GM12878 (cell line): ENCODE measurements around the gene NAALADL2.

Experiments used
- CREB1 ChIP-seq: IDR thresholded peaks from 2 replicates; pipeline ENCODE4 v1.6.1; 2012; ENCODE audit warnings: low read depth, mild to moderate bottlenecking, inconsistent platforms
- EED ChIP-seq: sonication (generic); IDR thresholded peaks from 2 replicates; pipeline ENCODE4 v1.6.1; 2016; ENCODE audit warnings: antibody characterized with exemption, low read depth
- EP300 ChIP-seq, 2 experiments: fragments of 150-350 bp in 1 of 2; IDR thresholded peaks; 2 replicates each; pipeline ENCODE4 v1.6.1; 2011 to 2012; ENCODE audit warnings: low read depth in 2 of 2, low read length in 2 of 2, borderline replicate concordance in 1 of 2, improper control_type of control experiment in 1 of 2, inconsistent platforms in 1 of 2; ENCODE audit not compliant: control insufficient read depth in 1 of 2
- EZH2 ChIP-seq: IDR thresholded peaks from 2 replicates; pipeline ENCODE4 v1.6.1; 2012; ENCODE audit warnings: low read depth, mild to moderate bottlenecking, control low read depth, inconsistent platforms, low read length, borderline replicate concordance; ENCODE audit not compliant: control insufficient read depth
- GABPA ChIP-seq: IDR thresholded peaks from 2 replicates; pipeline ENCODE4 v1.6.1; 2014; ENCODE audit warnings: antibody characterized with exemption, low read depth, mild to moderate bottlenecking, inconsistent platforms
- NR2C2 ChIP-seq: IDR thresholded peaks from 2 replicates; pipeline ENCODE4 v1.6.1; 2011; ENCODE audit warnings: borderline replicate concordance, low read depth; ENCODE audit not compliant: control insufficient read depth, insufficient read length
- POLR2A ChIP-seq: IDR thresholded peaks from 2 replicates; pipeline ENCODE4 v1.6.1; 2011; ENCODE audit warnings: low read depth, mild to moderate bottlenecking, low read length
- TF ChIP-seq, protein P1 (sequence below), 3 experiments: IDR thresholded peaks in 2 of 3; conservative IDR thresholded peaks in 1 of 3; 2 replicates each; pipeline ENCODE4 v1.5.1; 2011; ENCODE audit warnings: low read depth in 3 of 3, low read length in 3 of 3, mild to moderate bottlenecking in 3 of 3, control low read depth in 2 of 3, moderate library complexity in 2 of 3, inconsistent platforms in 1 of 3, mixed read lengths in 1 of 3; ENCODE audit not compliant: control insufficient read depth in 2 of 3, insufficient read depth in 1 of 3; ENCODE audit errors: extremely low read depth in 1 of 3
- TF ChIP-seq, protein P2 (sequence below): fragments of 150-350 bp; IDR thresholded peaks from 2 replicates; pipeline ENCODE4 v1.6.1; 2016; ENCODE audit warnings: low read depth, low read length

DNA sequence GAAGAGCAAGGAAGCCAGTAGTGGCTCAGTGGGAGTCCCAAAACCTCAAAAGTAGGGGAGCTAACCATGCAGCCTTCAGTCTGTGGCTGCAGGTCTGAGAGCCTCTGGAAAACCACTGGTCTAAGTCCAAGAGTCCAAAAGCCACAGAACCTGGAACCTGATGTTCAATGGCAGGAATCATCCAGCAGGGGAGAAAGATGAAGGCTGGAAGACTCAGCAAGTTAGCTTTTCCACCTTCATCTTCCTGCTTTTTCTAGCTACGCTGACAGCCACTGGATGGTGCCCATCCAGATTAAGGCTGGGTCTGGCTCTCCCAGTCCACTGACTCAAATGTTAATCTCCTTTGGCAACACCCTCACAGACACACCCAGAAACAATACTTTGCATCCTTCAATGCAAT is 626.3 kb downstream of the NAALADL2 start:
- TF ChIP-seq NR2C2, result no peak
- TF ChIP-seq, protein P1, sequence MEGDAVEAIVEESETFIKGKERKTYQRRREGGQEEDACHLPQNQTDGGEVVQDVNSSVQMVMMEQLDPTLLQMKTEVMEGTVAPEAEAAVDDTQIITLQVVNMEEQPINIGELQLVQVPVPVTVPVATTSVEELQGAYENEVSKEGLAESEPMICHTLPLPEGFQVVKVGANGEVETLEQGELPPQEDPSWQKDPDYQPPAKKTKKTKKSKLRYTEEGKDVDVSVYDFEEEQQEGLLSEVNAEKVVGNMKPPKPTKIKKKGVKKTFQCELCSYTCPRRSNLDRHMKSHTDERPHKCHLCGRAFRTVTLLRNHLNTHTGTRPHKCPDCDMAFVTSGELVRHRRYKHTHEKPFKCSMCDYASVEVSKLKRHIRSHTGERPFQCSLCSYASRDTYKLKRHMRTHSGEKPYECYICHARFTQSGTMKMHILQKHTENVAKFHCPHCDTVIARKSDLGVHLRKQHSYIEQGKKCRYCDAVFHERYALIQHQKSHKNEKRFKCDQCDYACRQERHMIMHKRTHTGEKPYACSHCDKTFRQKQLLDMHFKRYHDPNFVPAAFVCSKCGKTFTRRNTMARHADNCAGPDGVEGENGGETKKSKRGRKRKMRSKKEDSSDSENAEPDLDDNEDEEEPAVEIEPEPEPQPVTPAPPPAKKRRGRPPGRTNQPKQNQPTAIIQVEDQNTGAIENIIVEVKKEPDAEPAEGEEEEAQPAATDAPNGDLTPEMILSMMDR (IDR thresholded peaks at IDR 0.05 in 2 of 3, conservative IDR thresholded peaks at IDR 0.05 in 1 of 3; ENCODE audit: control insufficient read depth in 2 of 3, extremely low read depth in 1 of 3, insufficient read depth in 1 of 3, low read depth in 3 of 3, low read length in 3 of 3), result no peak
- TF ChIP-seq, protein P2, sequence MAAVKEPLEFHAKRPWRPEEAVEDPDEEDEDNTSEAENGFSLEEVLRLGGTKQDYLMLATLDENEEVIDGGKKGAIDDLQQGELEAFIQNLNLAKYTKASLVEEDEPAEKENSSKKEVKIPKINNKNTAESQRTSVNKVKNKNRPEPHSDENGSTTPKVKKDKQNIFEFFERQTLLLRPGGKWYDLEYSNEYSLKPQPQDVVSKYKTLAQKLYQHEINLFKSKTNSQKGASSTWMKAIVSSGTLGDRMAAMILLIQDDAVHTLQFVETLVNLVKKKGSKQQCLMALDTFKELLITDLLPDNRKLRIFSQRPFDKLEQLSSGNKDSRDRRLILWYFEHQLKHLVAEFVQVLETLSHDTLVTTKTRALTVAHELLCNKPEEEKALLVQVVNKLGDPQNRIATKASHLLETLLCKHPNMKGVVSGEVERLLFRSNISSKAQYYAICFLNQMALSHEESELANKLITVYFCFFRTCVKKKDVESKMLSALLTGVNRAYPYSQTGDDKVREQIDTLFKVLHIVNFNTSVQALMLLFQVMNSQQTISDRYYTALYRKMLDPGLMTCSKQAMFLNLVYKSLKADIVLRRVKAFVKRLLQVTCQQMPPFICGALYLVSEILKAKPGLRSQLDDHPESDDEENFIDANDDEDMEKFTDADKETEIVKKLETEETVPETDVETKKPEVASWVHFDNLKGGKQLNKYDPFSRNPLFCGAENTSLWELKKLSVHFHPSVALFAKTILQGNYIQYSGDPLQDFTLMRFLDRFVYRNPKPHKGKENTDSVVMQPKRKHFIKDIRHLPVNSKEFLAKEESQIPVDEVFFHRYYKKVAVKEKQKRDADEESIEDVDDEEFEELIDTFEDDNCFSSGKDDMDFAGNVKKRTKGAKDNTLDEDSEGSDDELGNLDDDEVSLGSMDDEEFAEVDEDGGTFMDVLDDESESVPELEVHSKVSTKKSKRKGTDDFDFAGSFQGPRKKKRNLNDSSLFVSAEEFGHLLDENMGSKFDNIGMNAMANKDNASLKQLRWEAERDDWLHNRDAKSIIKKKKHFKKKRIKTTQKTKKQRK, result no peak
- TF ChIP-seq GABPA, result no peak
- no peak for TF ChIP-seq POLR2A
- TF ChIP-seq EED, result no peak
- no peak for TF ChIP-seq EZH2
- TF ChIP-seq CREB1, result no peak
- TF ChIP-seq EP300 (IDR thresholded peaks at IDR 0.05; ENCODE audit: borderline replicate concordance in 1 of 2, control insufficient read depth in 1 of 2, low read depth in 2 of 2, low read length in 2 of 2), result no peak
